VCaP (cell line): ENCODE measurements around the gene FOSL2.

Experiments used
- H3K27ac ChIP-seq: fragments of 450-650 bp; 2 replicates; pipeline ENCODE4 v1.5.1; 2017
- CTCF ChIP-seq: fragments of 450-650 bp; conservative IDR thresholded peaks from 2 replicates; pipeline ENCODE4 v1.5.1; 2017; ENCODE audit warnings: mild to moderate bottlenecking, moderate library complexity

Gene FOSL2

GRCh38 chr2:28387082-28387960, 5.3 kb upstream of the FOSL2 start:
- no peak for TF ChIP-seq CTCF
- no peak overlapping the region for H3K27ac ChIP-seq

- TF ChIP-seq CTCF = no peak; the same call in 1 of the 2 replicates
Observed at GRCh38 chr2:28389399-28390240, 3.0 kb upstream of the FOSL2 start.

GRCh38 chr2:28390241-28390745, 2.4 kb upstream of the FOSL2 start:
- no peak; the same call in 1 of the 2 replicates for TF ChIP-seq CTCF
- peak overlapping the region; percentile 96 for H3K27ac ChIP-seq

More at GRCh38 chr2:28389399-28390240, 3.0 kb upstream of the FOSL2 start:
- peak overlapping the region; percentile 96 for H3K27ac ChIP-seq

- H3K27ac ChIP-seq = peak overlapping the region; percentile 96
- no peak for TF ChIP-seq CTCF
Observed at GRCh38 chr2:28390746-28391563, 1.7 kb upstream of the FOSL2 start.

GRCh38 chr2:28391564-28392296, 928 bp upstream of the FOSL2 start:
- peak overlapping the region; percentile 96 for H3K27ac ChIP-seq
- TF ChIP-seq CTCF = peak; percentile 70

- H3K27ac ChIP-seq = peak overlapping the region; percentile 96
- no peak for TF ChIP-seq CTCF
Observed at GRCh38 chr2:28393114-28393836, 617 bp downstream of the FOSL2 start.
